SK-N-SH (cell line): ENCODE measurements around the gene DENND1A. TPM values are rescaled to one million over a fixed set of nuclear protein-coding genes. Genes with fewer than 3 reads are reported as not detected.

Source experiments
- CTCF ChIA-PET: fragments of 300-600, 350-600 bp; formaldehyde crosslinking; extraction: SDS; loops from one replicate; lab custom pipeline; 2021; lab: Yijun Ruan, JAX
- POLR2A ChIA-PET: fragments of 350-600 bp; sonication (Branson Sonifier 250); formaldehyde crosslinking; extraction: SDS; loops from one replicate; lab custom pipeline; 2020; ENCODE audit warnings: antibody characterized with exemption, inconsistent platforms; lab: Yijun Ruan, JAX
- DNase-seq: peaks from one replicate; pipeline ENCODE4 v3.0.0; 2012
- H2AFZ ChIP-seq: fragments of 200-600 bp; sonication (generic); 2 replicates; pipeline ENCODE4 v1.8.1; 2016; ENCODE audit warnings: antibody characterized with exemption, mild to moderate bottlenecking, low read depth
- H3F3A ChIP-seq: fragments of 200-600 bp; sonication (generic); replicated peaks from 2 replicates; pipeline ENCODE3; 2016; ENCODE audit warnings: antibody characterized with exemption, mild to moderate bottlenecking; ENCODE audit not compliant: insufficient read depth
- H3K27ac ChIP-seq, 2 experiments: fragments of 200-500 bp in 1 of 2; fragments of 200-600 bp in 1 of 2; sonication (Bioruptor generic) in 1 of 2; sonication (generic), shearing (Covaris generic) in 1 of 2; 2 replicates each; pipeline versions ENCODE4 v1.5.1 to v1.6.1; 2014 to 2016; ENCODE audit warnings: low read depth in 2 of 2, inconsistent platforms in 1 of 2, low read length in 1 of 2, mild to moderate bottlenecking in 1 of 2, mixed read lengths in 1 of 2
- H3K27me3 ChIP-seq: fragments of 200-600 bp; sonication (generic), shearing (Covaris generic); 2 replicates; pipeline ENCODE4 v1.6.1; 2016; ENCODE audit warnings: mixed run types; ENCODE audit not compliant: insufficient read depth
- H3K36me3 ChIP-seq, 2 experiments: fragments of 200-500 bp in 1 of 2; fragments of 200-600 bp in 1 of 2; sonication (Bioruptor generic) in 1 of 2; sonication (generic) in 1 of 2; replicated peaks in 1 of 2; 2 replicates each; pipeline versions ENCODE3 to v1.5.1; 2014 to 2016; ENCODE audit warnings: low read length in 1 of 2, mild to moderate bottlenecking in 1 of 2; ENCODE audit not compliant: insufficient read depth in 2 of 2, control insufficient read depth in 1 of 2
- H3K4me1 ChIP-seq, 2 experiments: fragments of 200-500 bp in 1 of 2; fragments of 200-600 bp in 1 of 2; sonication (Bioruptor generic) in 1 of 2; sonication (generic), shearing (Covaris generic) in 1 of 2; 2 replicates each; pipeline versions ENCODE4 v1.5.1 to v1.6.1; 2014 to 2016; ENCODE audit warnings: low read depth in 1 of 2, low read length in 1 of 2, mixed run types in 1 of 2; ENCODE audit not compliant: insufficient read depth in 2 of 2, control insufficient read depth in 1 of 2
- H3K4me2 ChIP-seq: fragments of 200-600 bp; sonication (generic), shearing (Covaris generic); 2 replicates; pipeline ENCODE4 v1.6.1; 2017; ENCODE audit warnings: mixed run types
- H3K4me3 ChIP-seq, 2 experiments: fragments of 200-500 bp in 1 of 2; fragments of 200-600 bp in 1 of 2; sonication (Bioruptor generic) in 1 of 2; sonication (generic), shearing (Covaris generic) in 1 of 2; 2 replicates each; pipeline versions ENCODE4 v1.5.1 to v1.8.1; 2014 to 2016; ENCODE audit warnings: low read depth in 2 of 2, inconsistent platforms in 1 of 2, low read length in 1 of 2, mild to moderate bottlenecking in 1 of 2, mixed read lengths in 1 of 2, moderate library complexity in 1 of 2
- H3K79me2 ChIP-seq: fragments of 200-600 bp; sonication (generic); 2 replicates; pipeline ENCODE4 v1.8.1; 2017; ENCODE audit warnings: mild to moderate bottlenecking; ENCODE audit not compliant: insufficient read depth
- H3K9ac ChIP-seq: fragments of 200-600 bp; sonication (generic); 2 replicates; pipeline ENCODE4 v1.6.1; 2017; ENCODE audit warnings: mixed run types
- H3K9me2 ChIP-seq: fragments of 200-600 bp; sonication (generic); 2 replicates; pipeline ENCODE4 v1.6.1; 2017; ENCODE audit warnings: mixed run types
- H3K9me3 ChIP-seq: fragments of 200-600 bp; sonication (generic); 2 replicates; pipeline ENCODE4 v1.6.1; 2017; ENCODE audit warnings: mixed run types, mild to moderate bottlenecking, moderate library complexity
- H4K20me1 ChIP-seq: fragments of 200-600 bp; sonication (generic); 2 replicates; pipeline ENCODE4 v1.6.1; 2017; ENCODE audit warnings: mild to moderate bottlenecking, mixed run types; ENCODE audit not compliant: insufficient read depth
- CHD2 ChIP-seq: fragments of 150-350 bp; IDR thresholded peaks from 2 replicates; pipeline ENCODE4 v1.6.1; 2018; ENCODE audit warnings: low read length; ENCODE audit not compliant: partially characterized antibody
- EP300 ChIP-seq, 2 experiments: IDR thresholded peaks; 2 replicates each; pipeline versions ENCODE4 v1.4.0 to v1.6.1; 2012; ENCODE audit warnings: borderline replicate concordance in 1 of 2, low read depth in 1 of 2, low read length in 1 of 2
- FOXJ3 ChIP-seq: sonication (generic); formaldehyde crosslinking; IDR thresholded peaks from 2 replicates; pipeline ENCODE4 v1.5.1; 2020; ENCODE audit warnings: mild to moderate bottlenecking, missing genetic modification reagents
- MEF2A ChIP-seq: IDR thresholded peaks from 2 replicates; pipeline ENCODE4 v1.4.0; 2012; ENCODE audit warnings: low read depth, borderline replicate concordance
- MXI1 ChIP-seq: IDR thresholded peaks from 2 replicates; pipeline ENCODE4 v1.6.1; 2012; ENCODE audit warnings: mild to moderate bottlenecking, low read depth, low read length, improper control_type of control experiment
- NRF1 ChIP-seq: IDR thresholded peaks from 2 replicates; pipeline ENCODE4 v1.6.1; 2012; ENCODE audit warnings: low read depth, mild to moderate bottlenecking, low read length
- POLR2AphosphoS5 ChIP-seq: IDR thresholded peaks from 2 replicates; pipeline ENCODE4 v1.6.1; 2012; ENCODE audit warnings: low read depth, low read length
- RCOR1 ChIP-seq: fragments of 150-350 bp; IDR thresholded peaks from 2 replicates; pipeline ENCODE4 v1.6.1; 2017; ENCODE audit warnings: antibody characterized with exemption, low read length
- SMC3 ChIP-seq: IDR thresholded peaks from 2 replicates; pipeline ENCODE4 v1.6.1; 2012; ENCODE audit warnings: low read depth, low read length, improper control_type of control experiment
- TAF1 ChIP-seq: IDR thresholded peaks from 2 replicates; pipeline ENCODE4 v1.6.1; 2012; ENCODE audit warnings: low read depth, mild to moderate bottlenecking, low read length, moderate library complexity, borderline replicate concordance
- TEAD4 ChIP-seq: IDR thresholded peaks from 2 replicates; pipeline ENCODE4 v1.4.0; 2012; ENCODE audit warnings: mild to moderate bottlenecking, borderline replicate concordance; ENCODE audit not compliant: insufficient read depth
- WGBS: methylation state at CpG from one replicate; pipeline ENCODE4 v1.1.6; 2017; ENCODE audit warnings: low lambda C conversion rate; 5-methylcytosine and 5-hydroxymethylcytosine counted together
- polyA plus RNA-seq, 3 experiments: library from polyadenylated mRNA; depleted of rRNA; stranded (reverse); fragments of >200 nt; gene quantifications; 2 replicates each; pipeline ENCODE4 v1.2.3, GENCODE V29; 2012
- TF ChIP-seq, protein P1 (sequence below): IDR thresholded peaks from 2 replicates; pipeline ENCODE4; 2012
- TF ChIP-seq, protein P2 (sequence below): IDR thresholded peaks from 2 replicates; pipeline ENCODE4 v1.4.0; 2012; ENCODE audit warnings: low read depth, borderline replicate concordance

Gene DENND1A
- polyA plus RNA-seq, 1 of the 3 experiments (the other 2 are of a cell fraction): 25.4 TPM

DNA sequence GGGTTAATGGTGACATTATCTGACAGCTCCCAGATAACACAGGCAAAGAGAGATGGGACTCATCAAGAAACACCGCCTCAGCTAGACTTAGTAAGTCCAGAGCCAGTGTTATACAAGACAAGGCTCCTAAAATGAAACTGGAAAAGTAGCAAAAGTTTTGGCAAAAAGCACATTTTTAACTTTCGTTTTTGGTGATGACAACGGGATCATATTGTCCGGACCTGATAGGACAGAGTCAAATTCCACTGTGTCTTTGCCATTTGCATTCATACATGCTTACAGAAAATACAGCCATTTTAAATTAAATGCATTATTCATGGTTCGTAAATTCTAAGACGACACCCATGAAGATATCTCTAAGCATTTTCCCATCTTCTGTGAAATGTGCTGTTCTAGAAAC is 421.9 kb downstream of the DENND1A start:
- ChIA-PET POLR2A (no interaction called here), CTCF (no interaction called here)
- H3K9me3 ChIP-seq: no peaks in the 10 kb centered on the region
- no peak overlapping the region for H3K9ac ChIP-seq
- peaks cover 0 to 7% of the 10 kb centered on the region in 2 experiments; a peak in 2 of 4 replicates for H3K4me1 ChIP-seq
- TF ChIP-seq FOXJ3 (CRISPR knock-in tag) (no peak), MXI1 (no peak), POLR2AphosphoS5 (no peak), SMC3 (no peak), TEAD4 (no peak), CHD2 (no peak), RCOR1 (no peak), MEF2A (no peak), NRF1 (no peak), TAF1 (no peak)
- TF ChIP-seq, protein P1, sequence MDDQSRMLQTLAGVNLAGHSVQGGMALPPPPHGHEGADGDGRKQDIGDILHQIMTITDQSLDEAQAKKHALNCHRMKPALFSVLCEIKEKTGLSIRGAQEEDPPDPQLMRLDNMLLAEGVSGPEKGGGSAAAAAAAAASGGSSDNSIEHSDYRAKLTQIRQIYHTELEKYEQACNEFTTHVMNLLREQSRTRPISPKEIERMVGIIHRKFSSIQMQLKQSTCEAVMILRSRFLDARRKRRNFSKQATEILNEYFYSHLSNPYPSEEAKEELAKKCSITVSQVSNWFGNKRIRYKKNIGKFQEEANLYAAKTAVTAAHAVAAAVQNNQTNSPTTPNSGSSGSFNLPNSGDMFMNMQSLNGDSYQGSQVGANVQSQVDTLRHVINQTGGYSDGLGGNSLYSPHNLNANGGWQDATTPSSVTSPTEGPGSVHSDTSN: no peak
- TF ChIP-seq, protein P2, sequence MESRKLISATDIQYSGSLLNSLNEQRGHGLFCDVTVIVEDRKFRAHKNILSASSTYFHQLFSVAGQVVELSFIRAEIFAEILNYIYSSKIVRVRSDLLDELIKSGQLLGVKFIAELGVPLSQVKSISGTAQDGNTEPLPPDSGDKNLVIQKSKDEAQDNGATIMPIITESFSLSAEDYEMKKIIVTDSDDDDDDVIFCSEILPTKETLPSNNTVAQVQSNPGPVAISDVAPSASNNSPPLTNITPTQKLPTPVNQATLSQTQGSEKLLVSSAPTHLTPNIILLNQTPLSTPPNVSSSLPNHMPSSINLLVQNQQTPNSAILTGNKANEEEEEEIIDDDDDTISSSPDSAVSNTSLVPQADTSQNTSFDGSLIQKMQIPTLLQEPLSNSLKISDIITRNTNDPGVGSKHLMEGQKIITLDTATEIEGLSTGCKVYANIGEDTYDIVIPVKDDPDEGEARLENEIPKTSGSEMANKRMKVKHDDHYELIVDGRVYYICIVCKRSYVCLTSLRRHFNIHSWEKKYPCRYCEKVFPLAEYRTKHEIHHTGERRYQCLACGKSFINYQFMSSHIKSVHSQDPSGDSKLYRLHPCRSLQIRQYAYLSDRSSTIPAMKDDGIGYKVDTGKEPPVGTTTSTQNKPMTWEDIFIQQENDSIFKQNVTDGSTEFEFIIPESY: no peak
- H3K27ac ChIP-seq: no peak overlapping the region
- H3K79me2 ChIP-seq: no peaks in the 10 kb centered on the region
- H2AFZ ChIP-seq: no peak overlapping the region
- H3F3A ChIP-seq: no peaks in the 10 kb centered on the region
- no peak overlapping the region for H3K4me2 ChIP-seq
- H3K36me3 ChIP-seq: no peaks in the 10 kb centered on the region
- H4K20me1 ChIP-seq: no peaks in the 10 kb centered on the region
- H3K4me3 ChIP-seq: no peak overlapping the region
- H3K27me3 ChIP-seq: no peaks in the 10 kb centered on the region
- WGBS: 93% methylated on average over 6 of the region's 6 CpGs
- H3K9me2 ChIP-seq: no peaks in the 10 kb centered on the region
- DNase-seq: no peak

DNA sequence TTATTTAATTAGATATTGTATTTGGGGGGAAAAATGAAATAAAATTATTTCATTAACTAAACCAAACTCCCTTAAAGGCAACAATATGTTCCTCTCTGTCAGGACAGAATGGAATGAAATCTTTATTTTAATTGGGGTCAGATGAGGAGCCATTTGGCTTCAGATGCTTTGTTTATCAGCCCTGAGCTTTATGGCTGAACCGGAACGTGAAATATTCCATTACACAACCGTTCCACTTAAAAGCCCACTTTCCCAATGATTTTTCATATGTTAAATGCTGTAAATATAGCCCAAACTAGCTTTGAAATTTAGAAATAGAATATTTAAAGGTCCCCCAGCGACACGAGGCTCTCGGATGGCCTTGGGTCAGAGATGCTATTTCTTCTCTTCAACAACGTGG is 424.4 kb downstream of the DENND1A start:
- Histone ChIP-seq H3K4me2 (no peak overlapping the region), H3F3A (no peaks in the 10 kb centered on the region), H3K27me3 (no peaks in the 10 kb centered on the region), H3K4me1 (peaks cover 0 to 7% of the 10 kb centered on the region in 2 experiments; a peak in 2 of 4 replicates), H3K4me3 (no peak overlapping the region), H3K9me2 (no peaks in the 10 kb centered on the region), H3K9me3 (no peaks in the 10 kb centered on the region), H3K9ac (no peak overlapping the region), H3K79me2 (no peaks in the 10 kb centered on the region), H3K27ac (no peak overlapping the region; a peak in 1 of 4 replicates), H3K36me3 (no peaks in the 10 kb centered on the region), H4K20me1 (no peaks in the 10 kb centered on the region), H2AFZ (no peak overlapping the region)
- ChIA-PET POLR2A (no interaction called here), CTCF (interaction anchor here (1.0 to 1.1 kb wide), 2 partner anchors 15 to 38 kb away, joined by 4 to 5 read pairs; no protein-coding TSS in a partner anchor)
- 77% methylated on average over 7 of the region's 7 CpGs for WGBS
- no peak for TF ChIP-seq TAF1
- TF ChIP-seq EP300 (IDR thresholded peaks at IDR 0.05; ENCODE audit: borderline replicate concordance in 1 of 2, low read depth in 1 of 2, low read length in 1 of 2): 0 out of 4 replicates have a peak, but pooled peaks of 1 of the 2 experiments have one; percentile 16
- 0 out of 2 replicates have a peak, but pooled peaks have one; percentile 42 for TF ChIP-seq RCOR1
- no peak for DNase-seq
